ENCODE data around the gene FHOD3.
"Not testable (repeated sequence)": the region's sequence is repeated elsewhere in the genome, so short reads cannot be mapped to it uniquely, and the experiment has no call there.

The FHOD3 gene

DNA sequence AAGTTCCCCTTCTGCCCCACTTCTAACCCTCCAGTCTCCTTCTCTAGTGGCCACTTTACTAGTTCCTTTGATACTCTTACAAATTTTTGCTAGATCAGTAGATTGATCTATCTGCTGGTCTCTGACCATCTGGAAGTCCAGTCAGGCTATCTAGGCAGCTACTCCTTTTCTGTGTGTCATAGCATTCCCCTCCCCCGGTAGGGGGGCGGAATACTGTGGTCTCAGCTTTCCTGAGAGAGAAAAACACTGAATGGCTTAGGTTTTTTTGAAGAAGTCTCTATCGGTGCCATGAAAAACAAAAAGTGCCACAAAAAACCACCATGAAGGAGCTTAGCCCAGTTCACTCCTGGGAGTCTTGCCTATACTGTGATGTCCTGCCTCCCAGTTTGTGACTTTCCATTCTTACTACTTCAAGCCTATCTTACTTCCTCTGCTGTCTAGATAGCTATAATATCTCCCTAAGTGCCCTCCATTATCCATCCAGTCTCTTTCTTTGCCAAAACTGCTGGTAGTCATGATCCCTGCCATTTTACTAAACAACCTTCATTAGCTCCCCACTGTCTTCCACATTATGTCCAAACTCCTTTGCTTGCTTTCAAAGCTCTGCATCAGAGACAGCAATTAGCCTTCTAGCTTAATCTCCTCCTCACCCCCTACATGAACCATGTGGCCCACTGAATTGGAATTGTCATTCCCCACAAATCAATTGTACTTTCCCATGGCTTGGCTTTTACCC is 501.4 kb downstream of the FHOD3 start:
- DNase-seq (ENCODE audit: low spot score) = no peak

DNA sequence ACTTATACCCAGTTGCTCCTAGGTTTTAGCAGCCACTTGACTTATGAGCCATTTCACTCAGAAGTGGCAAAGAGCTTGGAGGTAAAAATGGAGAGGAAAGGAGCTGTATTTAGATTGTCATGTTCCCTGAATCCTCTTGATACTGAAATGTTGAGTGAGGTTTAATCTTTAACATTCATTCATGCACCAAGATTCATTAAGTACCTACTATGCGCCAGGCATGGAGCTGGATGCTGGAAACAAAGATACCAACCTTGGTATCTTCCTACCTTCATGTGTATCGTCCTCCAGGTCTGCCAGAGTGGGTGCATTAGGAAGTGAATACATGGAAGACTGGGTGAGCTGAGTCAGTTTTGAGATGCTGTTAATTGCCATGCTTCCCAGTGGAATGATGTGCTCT is 507.6 kb downstream of the FHOD3 start:
- no peak for DNase-seq (ENCODE audit: low spot score)

DNA sequence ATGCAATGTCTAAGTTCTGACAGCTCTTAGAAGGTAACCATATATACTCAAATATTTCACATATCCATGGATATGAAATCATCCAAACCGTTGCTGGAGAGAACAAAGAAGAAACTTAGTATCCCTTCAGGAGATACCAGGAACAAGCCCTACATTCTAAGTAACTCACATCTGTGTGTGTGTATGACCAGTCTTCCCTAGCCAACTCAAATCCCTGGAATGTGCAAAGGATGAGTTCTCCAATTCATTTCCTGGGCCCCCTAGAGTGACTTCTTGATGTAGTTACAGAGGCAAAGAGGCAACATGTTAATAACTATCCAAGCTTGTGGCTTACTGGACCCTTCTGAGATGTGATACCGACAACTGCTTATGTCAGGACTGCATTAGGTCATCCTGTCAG is 511.2 kb downstream of the FHOD3 start:
- DNase-seq (ENCODE audit: low spot score) = peak; percentile 68

DNA sequence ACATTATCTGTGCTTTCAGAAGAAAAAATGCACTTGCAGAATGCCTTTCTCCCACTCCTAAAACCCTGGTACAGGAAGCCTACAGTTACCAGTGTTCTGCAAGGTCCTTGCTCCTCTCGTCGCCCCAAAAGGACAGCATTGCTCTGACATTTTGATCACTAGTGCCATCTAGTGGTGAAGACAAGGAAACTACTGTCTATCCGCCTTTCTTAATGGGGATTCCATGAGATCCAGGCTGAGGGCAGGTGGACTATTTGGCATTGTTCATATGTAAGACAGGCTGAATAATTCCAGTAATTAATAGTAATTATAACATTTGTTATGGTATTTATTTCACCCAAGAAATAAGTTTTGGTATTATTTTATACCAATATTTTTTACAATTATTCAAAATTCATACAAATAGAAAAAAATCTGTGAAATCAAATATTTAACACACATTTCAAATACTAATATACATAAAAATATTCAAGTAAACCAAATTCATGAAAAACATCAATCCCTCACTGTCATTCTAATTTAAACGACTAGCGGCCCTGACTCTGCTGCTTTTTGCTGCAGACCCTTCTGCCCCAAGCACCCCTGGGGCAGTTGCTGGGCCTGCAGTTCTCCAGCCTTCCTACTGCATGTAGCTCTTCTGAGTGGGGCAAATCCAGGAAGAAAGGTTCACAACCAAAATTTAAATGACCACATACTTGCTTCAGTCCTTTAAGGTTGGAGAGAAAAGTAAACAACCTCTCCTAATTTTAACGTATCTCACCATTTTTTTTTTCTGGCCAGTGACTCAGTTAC is 512.3 kb downstream of the FHOD3 start:
- peak; percentile 77 for DNase-seq (ENCODE audit: low spot score)

DNA sequence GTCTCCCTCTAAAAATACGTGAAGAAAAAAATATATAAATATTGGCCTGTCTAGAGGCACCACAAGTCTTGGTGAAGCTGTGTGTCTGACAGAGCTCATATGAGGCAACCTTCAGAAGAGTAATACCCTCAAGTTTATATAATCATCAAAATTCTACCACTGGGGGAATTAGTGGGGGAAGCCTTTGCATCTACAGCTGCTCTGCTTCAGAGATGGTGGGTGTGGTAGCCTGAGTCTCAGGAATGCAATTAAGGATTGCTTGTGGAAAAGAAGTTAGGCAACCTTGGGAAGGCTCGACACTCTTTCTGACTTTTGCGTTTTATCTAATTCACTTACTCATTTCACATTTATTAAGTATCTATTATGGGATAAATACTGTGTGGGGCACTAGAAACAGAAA is 513.9 kb downstream of the FHOD3 start:
- peak; percentile 83 for DNase-seq (ENCODE audit: low spot score)

DNA sequence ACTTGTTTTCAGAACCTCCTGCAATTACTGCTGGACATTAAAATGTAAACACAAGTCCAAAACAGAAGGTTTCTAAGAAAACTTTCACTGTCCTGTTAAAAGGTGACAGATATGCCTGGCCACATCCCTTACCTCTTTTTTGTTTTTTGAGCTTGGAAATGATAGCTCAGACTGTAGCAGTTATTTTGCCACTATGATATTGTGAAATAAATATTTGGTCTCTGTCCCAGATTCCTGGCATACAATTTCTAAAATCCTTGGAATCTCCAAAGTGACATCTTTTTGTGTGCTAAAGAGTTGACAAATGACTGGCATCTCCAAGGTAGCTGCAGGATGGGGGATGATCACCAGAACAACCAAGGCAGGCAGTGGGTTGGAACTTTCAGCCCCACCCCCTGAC is 514.4 kb downstream of the FHOD3 start:
- peak; percentile 31 for DNase-seq (ENCODE audit: low spot score)

DNA sequence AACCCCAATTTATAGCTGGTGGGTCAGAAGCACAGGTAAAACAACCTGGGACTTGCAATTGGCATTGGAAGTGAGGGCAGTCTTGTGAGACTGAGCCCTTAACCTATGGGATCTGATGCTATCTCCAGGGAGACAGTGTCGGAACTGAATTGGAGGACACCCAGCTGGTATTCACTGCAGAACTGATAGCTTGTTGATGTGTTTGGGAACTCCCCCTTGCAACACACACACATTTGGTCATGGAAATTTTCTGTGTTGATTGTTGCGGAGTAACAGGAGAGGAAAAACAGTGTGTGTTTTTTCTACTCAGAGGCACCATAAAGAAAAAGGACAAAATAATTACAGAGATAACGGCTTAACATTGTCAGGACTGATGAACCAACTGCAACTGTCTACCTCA is 515.2 kb downstream of the FHOD3 start:
- no peak for DNase-seq (ENCODE audit: low spot score)

DNA sequence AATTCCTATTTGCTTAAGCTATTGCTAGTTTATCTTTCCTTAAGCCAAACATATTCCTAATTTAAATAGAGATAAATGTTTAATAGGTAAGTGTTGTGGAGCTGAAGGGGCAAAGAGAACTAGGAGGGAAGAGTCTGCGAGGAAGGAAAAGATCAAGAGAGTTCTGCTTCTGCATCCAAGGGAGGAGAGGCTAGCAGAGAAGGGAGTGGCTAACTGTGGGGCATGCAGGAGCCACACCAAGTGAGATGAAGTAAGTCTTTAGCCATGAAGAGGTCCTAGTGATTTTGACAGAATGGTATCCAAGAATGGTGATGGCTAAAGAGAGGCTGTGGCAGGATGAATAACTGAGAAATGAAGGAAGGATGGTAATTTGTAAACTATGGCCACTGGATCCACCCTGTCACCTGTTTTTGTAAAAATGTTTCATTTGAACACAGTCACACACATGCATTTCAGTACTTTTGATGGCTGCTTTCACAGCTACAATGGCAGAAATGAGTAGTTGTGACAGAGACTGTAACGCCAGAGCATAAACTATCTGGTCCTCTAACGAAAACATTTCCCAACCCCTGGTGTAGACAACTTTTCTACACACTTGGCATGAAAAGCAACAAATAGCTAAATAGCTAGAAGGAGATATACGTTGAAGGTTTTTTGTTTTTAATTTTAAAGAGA is 515.7 kb downstream of the FHOD3 start:
- peak; percentile 17 for DNase-seq (ENCODE audit: low spot score)

DNA sequence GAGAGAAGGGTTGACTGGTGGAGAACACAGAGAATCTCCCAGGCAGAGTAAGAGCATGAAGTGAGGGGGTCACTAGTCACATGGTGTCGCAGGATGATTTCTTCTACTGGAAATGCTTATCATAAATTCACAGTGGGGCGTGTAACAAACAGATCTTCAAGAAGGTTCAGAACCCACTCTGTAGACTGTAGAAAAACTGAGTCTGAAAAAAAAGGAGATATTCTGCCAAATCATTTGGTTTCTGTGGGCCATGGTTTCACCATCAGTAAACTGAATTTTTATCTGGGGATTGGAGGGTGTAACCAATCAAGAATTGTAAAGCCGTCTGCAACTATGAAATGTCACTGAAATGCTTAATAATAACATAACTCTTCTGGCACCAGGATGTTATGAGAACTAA is 516.3 kb downstream of the FHOD3 start:
- DNase-seq (ENCODE audit: low spot score) = no peak

DNA sequence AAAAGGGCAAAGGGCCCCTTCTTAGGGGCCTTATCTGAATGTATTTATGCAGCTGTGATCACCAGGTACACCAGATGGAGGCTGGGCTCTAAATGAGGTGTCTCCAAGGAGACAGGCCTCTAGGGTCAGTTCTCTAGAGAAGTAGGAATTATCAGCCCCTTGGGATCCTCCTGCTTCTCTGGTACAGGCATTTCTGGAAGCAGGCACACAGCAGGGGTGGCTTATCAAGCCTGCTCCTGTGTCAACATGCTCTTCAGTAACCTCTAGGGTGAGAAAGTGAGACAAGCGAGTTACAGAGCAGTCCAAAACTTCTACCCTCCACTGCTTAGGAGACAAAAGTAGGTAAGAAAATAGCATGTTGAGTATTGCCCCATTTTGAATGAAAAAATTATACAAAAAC is 517.5 kb downstream of the FHOD3 start:
- DNase-seq (ENCODE audit: low spot score) = no peak

DNA sequence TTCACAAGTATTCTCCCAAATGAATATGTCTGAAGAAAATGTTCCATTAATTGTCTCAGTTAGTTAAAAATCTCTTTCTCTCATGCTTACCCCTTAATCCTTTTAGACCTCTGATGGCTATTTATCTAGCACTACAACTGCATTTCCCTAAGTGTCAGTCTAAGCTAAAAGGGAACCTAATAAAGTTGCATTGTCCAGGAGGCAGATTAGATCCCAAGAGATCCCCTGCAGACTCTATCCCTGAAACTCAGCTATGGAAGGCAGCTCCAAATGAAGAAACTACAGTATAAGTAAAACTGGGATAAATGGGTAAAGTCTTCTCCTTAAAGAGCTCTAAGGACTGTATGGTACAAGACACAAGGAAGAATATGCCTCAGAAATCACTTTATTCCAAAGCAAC is 518.6 kb downstream of the FHOD3 start:
- DNase-seq (ENCODE audit: low spot score) = not testable (repeated sequence)

DNA sequence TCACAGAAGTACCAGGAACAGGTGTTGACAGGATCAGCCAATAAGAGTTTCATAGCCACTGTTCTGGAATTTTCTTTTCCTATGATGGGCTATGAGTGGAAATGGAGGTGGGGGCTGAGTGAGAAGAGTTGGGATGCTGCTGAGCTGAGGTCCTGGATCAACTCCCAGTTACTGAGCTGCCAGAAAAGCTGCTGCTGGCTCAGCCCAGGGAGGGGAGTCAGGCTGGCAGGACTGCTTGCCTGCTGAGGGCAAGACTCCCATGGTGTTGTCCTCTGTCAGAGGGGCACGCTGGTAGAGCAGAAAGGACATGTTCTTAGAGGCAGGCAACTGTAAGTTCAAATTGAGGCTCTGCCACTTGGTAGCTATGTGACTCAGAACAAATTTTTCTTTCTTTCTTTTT is 519.5 kb downstream of the FHOD3 start:
- DNase-seq (ENCODE audit: low spot score) = no peak

DNA sequence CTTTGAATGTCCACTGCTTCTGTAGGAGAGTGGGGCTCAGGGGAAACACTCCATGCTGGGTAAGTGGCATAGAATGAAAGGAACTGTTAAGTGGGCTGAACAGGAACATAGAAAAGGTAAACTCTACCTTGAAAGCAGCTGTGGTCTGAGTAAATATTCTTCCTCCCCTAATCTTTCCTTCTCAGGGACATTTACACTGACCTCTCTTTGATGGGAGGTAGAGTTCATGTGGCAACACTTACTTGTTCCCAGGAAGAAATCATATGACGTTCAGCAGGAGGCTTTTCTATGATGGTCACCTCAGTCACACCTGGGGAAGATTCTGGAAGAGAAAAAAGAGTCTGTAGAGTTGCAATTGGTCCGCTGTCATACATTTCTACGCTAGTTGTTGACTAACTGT is 521.1 kb downstream of the FHOD3 start:
- DNase-seq (ENCODE audit: low spot score) = no peak

DNA sequence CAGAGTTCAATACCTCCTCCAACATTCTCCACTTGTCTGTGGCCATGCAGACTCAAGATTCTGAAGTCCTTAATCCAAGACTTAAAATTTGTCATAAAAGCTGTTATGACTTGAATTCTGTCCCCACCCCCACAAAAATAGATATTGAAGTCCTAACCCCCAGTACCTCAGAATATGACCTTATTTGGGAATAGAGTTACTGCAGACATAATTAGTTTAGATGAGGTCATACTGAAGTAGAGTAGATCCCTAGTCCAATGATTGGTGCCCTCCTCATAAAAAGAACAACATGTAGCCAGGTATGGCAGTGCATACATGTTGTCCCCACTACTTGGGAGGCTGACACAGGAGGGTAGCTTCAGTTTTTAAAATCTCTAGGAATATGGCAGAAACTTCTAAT is 522.1 kb downstream of the FHOD3 start:
- no peak for DNase-seq (ENCODE audit: low spot score)

DNA sequence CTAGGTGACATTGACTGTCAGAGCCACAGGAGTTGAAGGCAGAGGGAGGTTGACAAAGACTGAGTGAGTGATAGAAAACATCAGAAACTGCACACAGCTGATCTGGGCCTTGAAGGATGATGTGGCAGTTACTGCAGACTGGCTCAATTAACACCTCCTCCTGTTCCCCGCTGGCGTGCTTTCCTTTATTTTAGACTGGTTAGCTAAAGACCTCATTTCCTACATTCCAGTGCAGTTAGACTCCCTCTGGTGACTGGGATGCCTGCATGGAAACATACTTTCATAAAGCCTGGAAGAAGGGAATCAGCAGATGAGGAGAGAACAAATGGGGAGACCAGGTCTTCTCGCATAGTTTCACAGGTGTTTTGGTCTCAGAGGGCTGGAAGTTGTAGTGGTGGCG is 524.2 kb downstream of the FHOD3 start:
- no peak for DNase-seq (ENCODE audit: low spot score)

DNA sequence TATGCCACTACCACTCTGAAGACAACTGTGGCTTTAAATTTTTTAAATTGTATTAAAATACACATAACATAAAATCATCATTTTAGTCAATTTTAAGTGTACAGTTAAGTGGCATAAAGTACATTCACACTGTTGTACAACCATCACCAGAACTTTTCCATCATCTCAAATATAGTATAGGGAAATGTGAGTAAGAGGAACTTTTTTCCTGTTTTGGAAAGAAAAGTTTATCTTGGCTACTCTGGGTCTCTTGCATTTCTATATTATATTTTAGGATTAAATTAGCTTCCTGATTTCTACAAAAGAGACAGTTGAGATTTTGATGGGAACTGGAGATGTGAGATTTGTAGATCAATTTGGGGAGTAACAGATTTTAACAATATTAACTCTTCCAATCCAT is 528.0 kb downstream of the FHOD3 start:
- DNase-seq (ENCODE audit: low spot score) = no peak

DNA sequence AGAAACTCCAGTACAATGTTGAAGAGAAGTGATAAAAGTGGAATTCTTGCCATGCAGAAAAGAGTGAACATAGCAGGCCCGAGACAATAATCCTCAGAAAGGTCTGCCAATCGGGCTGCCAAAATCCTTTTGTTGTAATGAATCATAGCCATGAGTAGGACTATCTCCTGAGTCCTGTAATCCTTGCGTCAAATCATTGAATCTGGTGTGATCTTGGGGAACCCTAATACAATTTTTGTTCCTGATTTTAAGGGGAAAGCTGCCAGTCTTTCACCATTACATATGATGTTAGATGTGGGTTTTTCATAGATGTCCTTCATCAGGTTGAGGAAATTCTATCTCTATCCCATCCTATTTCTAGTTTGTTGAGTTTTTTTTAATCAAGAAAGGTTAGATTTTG is 529.0 kb downstream of the FHOD3 start:
- no peak for DNase-seq (ENCODE audit: low spot score)

DNA sequence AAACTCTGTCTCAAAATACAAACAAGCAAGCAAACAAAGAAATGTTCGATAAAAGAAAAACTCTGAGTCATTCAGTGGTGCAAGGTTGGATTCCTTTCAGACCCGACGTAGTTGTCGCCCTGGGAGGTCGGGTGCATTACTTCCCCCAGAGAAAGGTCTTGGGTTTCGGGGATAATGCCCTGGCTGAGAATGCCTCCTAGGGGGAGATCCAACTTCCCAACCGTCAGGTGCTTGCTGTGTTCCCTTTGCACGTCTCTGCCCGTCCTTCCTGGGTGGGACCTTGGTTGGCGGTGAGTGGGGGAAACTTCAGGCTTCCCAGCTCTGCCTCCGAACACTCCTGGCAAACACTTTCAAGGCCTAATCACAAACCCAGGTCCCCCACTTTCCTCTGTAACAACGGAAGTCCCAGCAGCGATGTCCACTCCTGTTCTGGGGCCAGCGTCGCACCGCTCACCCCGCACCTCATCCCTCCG is 530.7 kb downstream of the FHOD3 start:
- DNase-seq (ENCODE audit: low spot score) = peak; percentile 35

DNA sequence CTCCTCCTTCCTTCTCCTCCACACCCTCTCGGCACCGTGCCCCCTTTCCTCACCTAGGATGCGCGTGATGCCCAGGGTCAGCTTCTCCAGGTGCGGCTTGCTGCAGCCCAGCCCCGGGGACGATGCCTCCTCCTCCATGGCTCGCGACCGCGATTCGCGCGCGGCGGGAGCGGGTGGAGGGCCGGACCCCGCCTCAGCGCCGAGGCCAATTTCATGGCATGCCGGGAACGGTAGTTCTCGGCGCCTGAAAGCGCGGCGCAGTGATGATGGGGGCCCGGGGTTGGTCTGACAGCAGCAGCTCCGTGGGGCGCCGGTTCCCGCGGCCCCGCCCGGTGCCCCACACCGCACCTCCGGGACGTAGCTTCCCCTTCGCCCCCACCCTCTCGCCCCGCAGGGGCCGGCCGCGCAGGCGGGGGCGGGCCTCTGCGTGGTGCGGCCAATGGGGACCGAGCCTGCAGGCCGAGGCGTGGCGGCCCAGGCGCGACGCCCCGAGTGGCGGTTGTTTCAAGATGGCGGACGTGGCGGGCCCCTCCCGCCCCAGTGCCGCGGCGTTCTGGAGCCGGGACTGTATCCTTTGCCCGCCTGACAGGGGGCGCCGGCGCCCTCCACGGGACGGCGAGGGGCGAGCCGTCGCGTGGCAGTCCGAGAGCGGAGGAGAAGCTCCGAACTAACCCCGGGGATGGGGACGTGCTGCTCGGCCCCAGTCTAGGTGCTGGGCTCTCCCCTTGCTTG is 531.3 kb downstream of the FHOD3 start, which contains the start of the genes KIAA1328 and TPGS2:
Gene KIAA1328, plus strand, starts transcription at position 498 of the 732 bp plus-strand sequence. Its CDS starts 12 bp downstream, at position 510.
Gene TPGS2, minus strand, starts transcription at position 373 of the 732 bp plus-strand sequence. Its CDS starts 235 bp downstream, at position 138.
- DNase-seq (ENCODE audit: low spot score) = peak; percentile 97

Data from GM03348 (cell line).